Measurements from ENCODE around the gene ADGRL4.

The ADGRL4 gene

GRCh38 chr1:78871249-78871648, 135.3 kb downstream of the ADGRL4 start:
- Histone ChIP-seq H3K36me3 (ENCODE audit: insufficient read depth, low read length) (no peaks in the 10 kb centered on the region), H3K9me3 (ENCODE audit: low read depth, low read length) (no peaks in the 10 kb centered on the region), H3K4me3 (no peak overlapping the region), H3K9ac (ENCODE audit: insufficient read length) (no peak overlapping the region), H3K27ac (no peak overlapping the region)
- TF ChIP-seq EZH2 (IDR thresholded peaks at IDR 0.05) (no peak), FOXP2 (optimal IDR thresholded peaks at IDR 0.05; ENCODE audit: control extremely low read depth, extremely low read length, insufficient read depth) (no peak), POLR2AphosphoS5 (IDR thresholded peaks at IDR 0.05; ENCODE audit: borderline replicate concordance, low read depth, low read length) (no peak)
- no peak for DNase-seq (ENCODE audit: low read depth, low spot score)

GRCh38 chr1:78869136-78869535, 137.4 kb downstream of the ADGRL4 start:
- no peak overlapping the region for H3K9ac ChIP-seq (ENCODE audit: insufficient read length)
- no peaks in the 10 kb centered on the region for H3K36me3 ChIP-seq (ENCODE audit: insufficient read depth, low read length)
- TF ChIP-seq POLR2AphosphoS5 (IDR thresholded peaks at IDR 0.05; ENCODE audit: borderline replicate concordance, low read depth, low read length) (no peak), EZH2 (IDR thresholded peaks at IDR 0.05) (no peak), FOXP2 (optimal IDR thresholded peaks at IDR 0.05; ENCODE audit: control extremely low read depth, extremely low read length, insufficient read depth) (no peak)
- no peaks in the 10 kb centered on the region for H3K9me3 ChIP-seq (ENCODE audit: low read depth, low read length)
- H3K4me3 ChIP-seq = no peak overlapping the region
- no peak for DNase-seq (ENCODE audit: low read depth, low spot score)
- no peak overlapping the region for H3K27ac ChIP-seq

GRCh38 chr1:78864175-78864574, 142.4 kb downstream of the ADGRL4 start:
- TF ChIP-seq POLR2AphosphoS5 (IDR thresholded peaks at IDR 0.05; ENCODE audit: borderline replicate concordance, low read depth, low read length) (no peak), EZH2 (IDR thresholded peaks at IDR 0.05) (no peak), FOXP2 (optimal IDR thresholded peaks at IDR 0.05; ENCODE audit: control extremely low read depth, extremely low read length, insufficient read depth) (no peak)
- Histone ChIP-seq H3K27ac (no peak overlapping the region), H3K36me3 (ENCODE audit: insufficient read depth, low read length) (no peaks in the 10 kb centered on the region), H3K9ac (ENCODE audit: insufficient read length) (no peak overlapping the region), H3K9me3 (ENCODE audit: low read depth, low read length) (no peaks in the 10 kb centered on the region), H3K4me3 (no peak overlapping the region)
- DNase-seq (ENCODE audit: low read depth, low spot score) = no peak

GRCh38 chr1:78856096-78856495, 150.4 kb downstream of the ADGRL4 start:
- TF ChIP-seq POLR2AphosphoS5 (IDR thresholded peaks at IDR 0.05; ENCODE audit: borderline replicate concordance, low read depth, low read length) (no peak), FOXP2 (optimal IDR thresholded peaks at IDR 0.05; ENCODE audit: control extremely low read depth, extremely low read length, insufficient read depth) (no peak), EZH2 (IDR thresholded peaks at IDR 0.05) (no peak)
- no peak for DNase-seq (ENCODE audit: low read depth, low spot score)
- Histone ChIP-seq H3K4me3 (no peak overlapping the region), H3K36me3 (ENCODE audit: insufficient read depth, low read length) (no peaks in the 10 kb centered on the region), H3K9me3 (ENCODE audit: low read depth, low read length) (no peaks in the 10 kb centered on the region), H3K9ac (ENCODE audit: insufficient read length) (no peak overlapping the region), H3K27ac (no peak overlapping the region)

- Histone ChIP-seq H3K9me3 (ENCODE audit: low read depth, low read length) (no peaks in the 10 kb centered on the region), H3K36me3 (ENCODE audit: insufficient read depth, low read length) (no peaks in the 10 kb centered on the region), H3K9ac (ENCODE audit: insufficient read length) (no peak overlapping the region), H3K27ac (no peak overlapping the region), H3K4me3 (no peak overlapping the region)
- no peak for DNase-seq (ENCODE audit: low read depth, low spot score)
- TF ChIP-seq POLR2AphosphoS5 (IDR thresholded peaks at IDR 0.05; ENCODE audit: borderline replicate concordance, low read depth, low read length) = no peak
- no peak for TF ChIP-seq FOXP2 (optimal IDR thresholded peaks at IDR 0.05; ENCODE audit: control extremely low read depth, extremely low read length, insufficient read depth)
- no peak for TF ChIP-seq EZH2 (IDR thresholded peaks at IDR 0.05)
Observed at GRCh38 chr1:78855258-78855657, 151.3 kb downstream of the ADGRL4 start.

- TF ChIP-seq EZH2 (IDR thresholded peaks at IDR 0.05) (no peak), POLR2AphosphoS5 (IDR thresholded peaks at IDR 0.05; ENCODE audit: borderline replicate concordance, low read depth, low read length) (no peak), FOXP2 (optimal IDR thresholded peaks at IDR 0.05; ENCODE audit: control extremely low read depth, extremely low read length, insufficient read depth) (no peak)
- Histone ChIP-seq H3K27ac (no peak overlapping the region), H3K9ac (ENCODE audit: insufficient read length) (no peak overlapping the region), H3K4me3 (no peak overlapping the region), H3K9me3 (ENCODE audit: low read depth, low read length) (no peaks in the 10 kb centered on the region), H3K36me3 (ENCODE audit: insufficient read depth, low read length) (no peaks in the 10 kb centered on the region)
- no peak for DNase-seq (ENCODE audit: low read depth, low spot score)
Observed at GRCh38 chr1:78854556-78854955, 152.0 kb downstream of the ADGRL4 start.

- 0 out of 2 replicates have a peak overlapping the region, but pooled peaks have one; percentile 27 for H3K27ac ChIP-seq
- no peak for DNase-seq (ENCODE audit: low read depth, low spot score)
Observed at GRCh38 chr1:78843546-78843945, 163.0 kb downstream of the ADGRL4 start.

GRCh38 chr1:78843111-78843510, 163.4 kb downstream of the ADGRL4 start:
- Histone ChIP-seq H3K9ac (ENCODE audit: insufficient read length) (no peak overlapping the region), H3K36me3 (ENCODE audit: insufficient read depth, low read length) (no peaks in the 10 kb centered on the region), H3K27ac (0 out of 2 replicates have a peak overlapping the region, but pooled peaks have one; percentile 27), H3K4me3 (no peak overlapping the region), H3K9me3 (ENCODE audit: low read depth, low read length) (no peaks in the 10 kb centered on the region)
- no peak for TF ChIP-seq EZH2 (IDR thresholded peaks at IDR 0.05)
- no peak for TF ChIP-seq POLR2AphosphoS5 (IDR thresholded peaks at IDR 0.05; ENCODE audit: borderline replicate concordance, low read depth, low read length)
- TF ChIP-seq FOXP2 (optimal IDR thresholded peaks at IDR 0.05; ENCODE audit: control extremely low read depth, extremely low read length, insufficient read depth) = no peak
- no peak for DNase-seq (ENCODE audit: low read depth, low spot score)

More at GRCh38 chr1:78843546-78843945, 163.0 kb downstream of the ADGRL4 start:
- H3K36me3 ChIP-seq (ENCODE audit: insufficient read depth, low read length) = no peaks in the 10 kb centered on the region
- TF ChIP-seq POLR2AphosphoS5 (IDR thresholded peaks at IDR 0.05; ENCODE audit: borderline replicate concordance, low read depth, low read length) (no peak), FOXP2 (optimal IDR thresholded peaks at IDR 0.05; ENCODE audit: control extremely low read depth, extremely low read length, insufficient read depth) (no peak), EZH2 (IDR thresholded peaks at IDR 0.05) (no peak)
- no peaks in the 10 kb centered on the region for H3K9me3 ChIP-seq (ENCODE audit: low read depth, low read length)
- H3K4me3 ChIP-seq = no peak overlapping the region
- no peak overlapping the region for H3K9ac ChIP-seq (ENCODE audit: insufficient read length)

All from SK-N-MC (cell line).